Fibroblast of lung (primary cell): ENCODE data around the gene S100A9. TPM values are rescaled to one million over a fixed set of nuclear protein-coding genes. Genes with fewer than 3 reads are reported as not detected.

ENCODE experiments used
- DNase-seq, 2 donors: peaks; one replicate each; pipeline versions ENCODE4 v3.0.0 to v3.0.0-alpha.2; 2010; ENCODE audit warnings: low read depth in 2 of 2
- H2AFZ ChIP-seq: 2 replicates; pipeline ENCODE4 v1.5.1; 2012; ENCODE audit warnings: low read length, control low read depth, inconsistent platforms
- H3K27ac ChIP-seq: 2 replicates; pipeline ENCODE4 v1.5.1; 2011; ENCODE audit warnings: low read length, control low read depth; ENCODE audit not compliant: insufficient read depth
- H3K27me3 ChIP-seq: 2 replicates; pipeline ENCODE4 v1.5.1; 2011; ENCODE audit warnings: mild to moderate bottlenecking, low read length; ENCODE audit not compliant: control insufficient read depth, insufficient read depth
- H3K36me3 ChIP-seq: 2 replicates; pipeline ENCODE4 v1.5.1; 2011; ENCODE audit warnings: low read length; ENCODE audit not compliant: control insufficient read depth, insufficient read depth
- H3K4me1 ChIP-seq: 2 replicates; pipeline ENCODE4 v1.5.1; 2011; ENCODE audit warnings: low read length; ENCODE audit not compliant: control insufficient read depth, insufficient read depth; ENCODE audit errors: extremely low read depth
- H3K4me2 ChIP-seq: 2 replicates; pipeline ENCODE4 v1.5.1; 2011; ENCODE audit warnings: low read length, control low read depth; ENCODE audit not compliant: insufficient read depth; ENCODE audit errors: extremely low read depth
- H3K4me3 ChIP-seq, 4 experiments: fragments of 200-600 bp in 1 of 4; sonication (generic) in 1 of 4; replicated peaks in 1 of 4; 2 replicates each; pipeline ENCODE4 v1.5.1; 2011 to 2016; ENCODE audit warnings: low read length in 4 of 4, low read depth in 3 of 4, mild to moderate bottlenecking in 3 of 4, control low read depth in 2 of 4, inconsistent platforms in 1 of 4, mixed read lengths in 1 of 4; ENCODE audit not compliant: insufficient read depth in 1 of 4; ENCODE audit errors: control extremely low read depth in 1 of 4
- H3K79me2 ChIP-seq: 2 replicates; pipeline ENCODE4 v1.5.1; 2012; ENCODE audit warnings: mild to moderate bottlenecking, low read length, inconsistent platforms; ENCODE audit not compliant: control insufficient read depth, insufficient read depth
- H3K9ac ChIP-seq: 2 replicates; pipeline ENCODE4 v1.5.1; 2011; ENCODE audit warnings: mild to moderate bottlenecking, low read length, control low read depth; ENCODE audit not compliant: insufficient read depth
- H3K9me3 ChIP-seq: 2 replicates; pipeline ENCODE4 v1.5.1; 2012; ENCODE audit warnings: low read depth, low read length; ENCODE audit not compliant: control insufficient read depth, insufficient read depth
- H4K20me1 ChIP-seq: 2 replicates; pipeline ENCODE4 v1.5.1; 2011; ENCODE audit warnings: low read length; ENCODE audit not compliant: control insufficient read depth, insufficient read depth; ENCODE audit errors: extremely low read depth
- EZH2 ChIP-seq: IDR thresholded peaks from 2 replicates; pipeline ENCODE4 v1.5.1; 2012; ENCODE audit warnings: low read length, control low read depth, mild to moderate bottlenecking; ENCODE audit errors: missing control alignments
- polyA plus RNA-seq, 2 donors: library from polyadenylated mRNA; depleted of rRNA in 1 of 2; stranded (reverse) in 1 of 2; unstranded in 1 of 2; fragments of >200 nt; gene quantifications; 2 replicates each; pipeline ENCODE4 v1.2.1, GENCODE V29; 2011 to 2012; ENCODE audit warnings: missing spikeins in 1 of 2
- total RNA-seq: library from RNA; depleted of rRNA; stranded (reverse); fragments of >200 nt; gene quantifications from 2 replicates; pipeline ENCODE4 v1.2.1, GENCODE V29; 2014
- TF ChIP-seq, protein P1 (sequence below), 2 donors: IDR thresholded peaks in 1 of 2; conservative IDR thresholded peaks in 1 of 2; 1 replicate in 1 of 2; 2 replicates in 1 of 2; pipeline ENCODE4 v1.5.1; 2011 to 2012; ENCODE audit warnings: low read length in 2 of 2, control low read depth in 1 of 2, inconsistent platforms in 1 of 2, low read depth in 1 of 2, mild to moderate bottlenecking in 1 of 2

S100A9 gene
- total and polyA plus RNA-seq, 2 donors (not counting 1 experiment from before 2014, with no cell fraction given) = not detected

GRCh38 chr1:153367090-153367489 is 9.4 kb downstream of the S100A9 start:
- DNase-seq = no peak
- H3K9me3 ChIP-seq = no peaks in the 10 kb centered on the region
- H3K36me3 ChIP-seq = no peaks in the 10 kb centered on the region
- H3K4me3 ChIP-seq = no peak overlapping the region
- H3K4me1 ChIP-seq = no peaks in the 10 kb centered on the region
- no peak overlapping the region for H2AFZ ChIP-seq
- no peak overlapping the region for H3K27ac ChIP-seq
- H3K9ac ChIP-seq = no peak overlapping the region
- H3K4me2 ChIP-seq = no peak overlapping the region
- TF ChIP-seq, protein P1, sequence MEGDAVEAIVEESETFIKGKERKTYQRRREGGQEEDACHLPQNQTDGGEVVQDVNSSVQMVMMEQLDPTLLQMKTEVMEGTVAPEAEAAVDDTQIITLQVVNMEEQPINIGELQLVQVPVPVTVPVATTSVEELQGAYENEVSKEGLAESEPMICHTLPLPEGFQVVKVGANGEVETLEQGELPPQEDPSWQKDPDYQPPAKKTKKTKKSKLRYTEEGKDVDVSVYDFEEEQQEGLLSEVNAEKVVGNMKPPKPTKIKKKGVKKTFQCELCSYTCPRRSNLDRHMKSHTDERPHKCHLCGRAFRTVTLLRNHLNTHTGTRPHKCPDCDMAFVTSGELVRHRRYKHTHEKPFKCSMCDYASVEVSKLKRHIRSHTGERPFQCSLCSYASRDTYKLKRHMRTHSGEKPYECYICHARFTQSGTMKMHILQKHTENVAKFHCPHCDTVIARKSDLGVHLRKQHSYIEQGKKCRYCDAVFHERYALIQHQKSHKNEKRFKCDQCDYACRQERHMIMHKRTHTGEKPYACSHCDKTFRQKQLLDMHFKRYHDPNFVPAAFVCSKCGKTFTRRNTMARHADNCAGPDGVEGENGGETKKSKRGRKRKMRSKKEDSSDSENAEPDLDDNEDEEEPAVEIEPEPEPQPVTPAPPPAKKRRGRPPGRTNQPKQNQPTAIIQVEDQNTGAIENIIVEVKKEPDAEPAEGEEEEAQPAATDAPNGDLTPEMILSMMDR (conservative IDR thresholded peaks at IDR 0.05 in 1 of 2, IDR thresholded peaks at IDR 0.05 in 1 of 2; ENCODE audit: low read depth in 1 of 2, low read length in 2 of 2) = no peak
- no peak for TF ChIP-seq EZH2
- no peaks in the 10 kb centered on the region for H3K79me2 ChIP-seq
- H4K20me1 ChIP-seq = no peaks in the 10 kb centered on the region
- peaks cover 7% of the 10 kb centered on the region for H3K27me3 ChIP-seq

- Histone ChIP-seq H3K79me2 (no peaks in the 10 kb centered on the region), H2AFZ (no peak overlapping the region), H3K4me1 (no peaks in the 10 kb centered on the region), H3K4me2 (no peak overlapping the region), H3K9me3 (no peaks in the 10 kb centered on the region), H3K27ac (no peak overlapping the region), H3K9ac (no peak overlapping the region), H3K36me3 (no peaks in the 10 kb centered on the region), H3K4me3 (no peak overlapping the region), H4K20me1 (no peaks in the 10 kb centered on the region), H3K27me3 (peaks cover 7% of the 10 kb centered on the region)
- DNase-seq = no peak
- TF ChIP-seq, protein P1 (conservative IDR thresholded peaks at IDR 0.05 in 1 of 2, IDR thresholded peaks at IDR 0.05 in 1 of 2; ENCODE audit: low read depth in 1 of 2, low read length in 2 of 2) = no peak
- TF ChIP-seq EZH2 = no peak
Observed at GRCh38 chr1:153368495-153368894, 10.8 kb downstream of the S100A9 start.

DNA sequence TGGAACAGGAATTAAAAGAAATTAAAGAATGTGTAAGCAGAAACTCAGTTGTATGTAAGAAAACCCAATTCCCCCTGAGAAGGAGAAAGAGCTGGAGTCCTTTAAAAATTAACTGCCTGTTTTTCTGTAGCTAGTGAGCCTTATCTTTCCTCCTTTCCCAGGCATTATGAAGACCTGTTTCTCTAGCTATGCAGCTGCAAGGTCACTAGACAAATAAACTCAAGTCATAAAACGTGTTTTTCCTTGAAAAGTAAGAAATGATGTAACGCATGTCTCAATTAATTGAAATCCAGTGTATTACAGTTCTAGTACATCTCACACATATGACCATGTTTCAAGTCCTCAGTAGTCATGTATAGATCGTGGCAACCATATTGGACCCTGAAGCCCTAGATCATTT is 12.5 kb downstream of the S100A9 start:
- no peak for DNase-seq
- Histone ChIP-seq H2AFZ (no peak overlapping the region), H3K36me3 (no peaks in the 10 kb centered on the region), H3K4me1 (no peaks in the 10 kb centered on the region), H3K9ac (no peak overlapping the region), H3K79me2 (no peaks in the 10 kb centered on the region), H3K4me2 (no peak overlapping the region), H3K27me3 (peaks cover 10% of the 10 kb centered on the region), H4K20me1 (no peaks in the 10 kb centered on the region), H3K4me3 (no peak overlapping the region), H3K9me3 (no peaks in the 10 kb centered on the region), H3K27ac (no peak overlapping the region)
- no peak for TF ChIP-seq EZH2
- TF ChIP-seq, protein P1 (conservative IDR thresholded peaks at IDR 0.05 in 1 of 2, IDR thresholded peaks at IDR 0.05 in 1 of 2; ENCODE audit: low read depth in 1 of 2, low read length in 2 of 2) = no peak
